K562 (cell line): ENCODE measurements around the gene GSTM5.

ENCODE experiments used
- E2F4 ChIP-seq: sonication (generic); formaldehyde crosslinking; IDR thresholded peaks from 2 replicates; pipeline ENCODE4 v1.8.0; 2022; ENCODE audit warnings: mild to moderate bottlenecking, low read depth, missing genetic modification reagents
- GATA2 ChIP-seq: sonication (generic); formaldehyde crosslinking; IDR thresholded peaks from 2 replicates; pipeline ENCODE4 v1.4.0; 2020; ENCODE audit warnings: mild to moderate bottlenecking, missing genetic modification reagents
- HMG20B ChIP-seq: fragments of 250-450 bp; sonication (Bioruptor Pico); IDR thresholded peaks from 2 replicates; pipeline ENCODE4 v1.5.0; 2021; ENCODE audit warnings: mild to moderate bottlenecking
- ZBTB8A ChIP-seq: fragments of 450-650 bp; IDR thresholded peaks from 2 replicates; pipeline ENCODE4 v1.6.1; 2018; ENCODE audit warnings: mild to moderate bottlenecking, moderate library complexity; ENCODE audit not compliant: partially characterized antibody

GRCh38 chr1:109721971-109722370 is 9.9 kb downstream of the GSTM5 start:
- TF ChIP-seq E2F4, result no peak
- no peak for TF ChIP-seq GATA2
- no peak for TF ChIP-seq HMG20B (CRISPR knock-in tag)
- no peak for TF ChIP-seq ZBTB8A
